Epithelial cell of alveolus of lung (primary cell): ENCODE measurements around the gene GPR55. TPM values are rescaled to one million over a fixed set of nuclear protein-coding genes. Genes with fewer than 3 reads are reported as not detected.

Source experiments
- total RNA-seq: library from RNA; depleted of rRNA; stranded (reverse); fragments of >200 nt; gene quantifications from 2 replicates; pipeline ENCODE4 v1.2.1, GENCODE V29; 2015

GPR55 gene, protein sequence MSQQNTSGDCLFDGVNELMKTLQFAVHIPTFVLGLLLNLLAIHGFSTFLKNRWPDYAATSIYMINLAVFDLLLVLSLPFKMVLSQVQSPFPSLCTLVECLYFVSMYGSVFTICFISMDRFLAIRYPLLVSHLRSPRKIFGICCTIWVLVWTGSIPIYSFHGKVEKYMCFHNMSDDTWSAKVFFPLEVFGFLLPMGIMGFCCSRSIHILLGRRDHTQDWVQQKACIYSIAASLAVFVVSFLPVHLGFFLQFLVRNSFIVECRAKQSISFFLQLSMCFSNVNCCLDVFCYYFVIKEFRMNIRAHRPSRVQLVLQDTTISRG
- total RNA-seq, result not detected in 2 replicates

DNA sequence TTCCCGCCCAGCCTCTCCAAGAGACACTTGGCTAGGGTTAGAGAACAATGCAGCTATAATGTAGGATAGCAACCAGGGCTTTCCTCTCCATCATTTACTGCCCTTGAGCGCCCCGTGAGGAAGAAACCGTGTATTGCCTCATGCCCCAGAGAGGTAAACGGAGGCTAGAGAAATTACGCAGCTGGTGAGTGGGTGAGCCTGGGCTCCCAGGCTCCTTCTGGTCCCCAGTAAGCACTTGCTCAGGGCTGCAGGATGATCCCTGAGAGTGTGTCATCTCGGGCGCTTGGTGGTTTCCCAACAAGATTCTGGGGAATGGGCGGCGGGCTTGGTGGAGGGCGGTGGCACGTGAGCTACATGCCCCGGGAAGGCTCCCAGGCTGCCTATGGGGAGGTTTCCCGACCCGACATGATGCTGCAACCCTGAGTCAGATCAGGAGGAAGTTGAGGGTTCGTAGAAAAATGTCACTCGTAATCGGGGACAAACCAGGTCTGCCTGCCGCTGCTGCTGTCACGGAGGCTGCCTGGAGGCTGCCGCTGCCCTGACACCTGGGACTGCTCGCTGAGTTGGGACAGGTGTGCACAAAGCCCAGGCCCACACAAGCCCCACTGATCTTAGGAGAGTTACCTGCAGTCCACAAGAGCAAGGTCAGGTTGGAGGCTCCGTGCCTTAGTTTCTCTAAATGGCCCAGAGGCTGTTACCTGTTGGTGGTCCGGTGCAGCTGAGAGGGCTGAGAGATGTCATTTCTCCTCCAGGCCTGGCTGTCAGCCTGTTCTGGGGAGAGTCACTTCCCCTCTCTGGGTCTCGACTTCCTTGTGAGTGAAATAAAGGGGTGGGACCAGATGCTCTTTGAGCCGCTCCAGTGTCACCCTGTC, at the start of gene GPR55:
TSS of gene GPR55 (minus strand) at position 773 of the 872 bp plus-strand sequence. CDS start 14,280 bp downstream, outside the sequence.

DNA sequence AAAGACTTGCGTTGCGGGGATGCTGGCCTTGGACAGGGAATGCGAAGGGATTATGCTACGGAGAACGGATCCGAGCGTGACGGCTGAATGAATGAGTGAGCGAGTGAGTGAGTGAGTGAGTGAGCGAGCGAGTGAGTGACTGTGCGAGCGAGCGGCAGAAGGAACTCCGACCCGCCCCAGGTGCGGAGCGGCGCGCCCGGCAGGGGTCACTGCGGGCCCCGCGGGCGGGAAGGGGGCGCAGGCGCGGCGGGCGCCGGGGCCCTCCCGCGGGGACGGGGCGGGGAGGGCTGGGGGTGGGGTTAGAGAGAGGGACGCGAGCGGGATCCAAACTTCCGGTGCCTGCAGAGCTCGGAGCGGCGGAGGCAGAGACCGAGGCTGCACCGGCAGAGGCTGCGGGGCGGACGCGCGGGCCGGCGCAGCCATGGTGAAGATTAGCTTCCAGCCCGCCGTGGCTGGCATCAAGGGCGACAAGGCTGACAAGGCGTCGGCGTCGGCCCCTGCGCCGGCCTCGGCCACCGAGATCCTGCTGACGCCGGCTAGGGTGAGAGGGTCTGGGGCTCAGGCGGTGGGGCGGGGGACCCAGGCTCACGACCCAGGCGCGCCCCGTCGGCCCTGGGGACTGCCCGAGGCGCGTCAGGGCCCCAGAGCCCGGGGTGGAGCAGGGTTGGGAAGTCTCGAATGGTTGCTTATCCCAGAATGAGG, 60.3 kb downstream of the GPR55 start, which contains the start of gene ITM2C:
TSS of gene ITM2C (plus strand) at position 338 of the 702 bp plus-strand sequence. CDS start at position 422, 84 bp downstream.

Other genes with a start within 250 kb of the GPR55 start
- gene CAB39, start 212.4 kb downstream of the GPR55 start, total RNA-seq, result 41.0 and 42.9 TPM in 2 replicates
- 194 and 311 TPM in 2 replicates for gene ITM2C, start 60.3 kb downstream of the GPR55 start, total RNA-seq
- gene SPATA3, start 70.9 kb upstream of the GPR55 start, total RNA-seq, result not detected in 2 replicates
- 0.08 and 0.26 TPM in 2 replicates for gene C2orf72, start 112.3 kb upstream of the GPR55 start, total RNA-seq
- 43.2 and 86.0 TPM in 2 replicates for gene PSMD1, start 131.6 kb upstream of the GPR55 start, total RNA-seq
- gene HTR2B, start 199.8 kb upstream of the GPR55 start, total RNA-seq, result 0.08 TPM in 1 of 2 replicates, not detected in the other